ENCODE data around the gene TXNL4B. TPM values are rescaled to one million over a fixed set of nuclear protein-coding genes. Genes with fewer than 3 reads are reported as not detected.

TXNL4B gene
- total and polyA plus RNA-seq, 3 donors from 2014 or later: 30.9 to 41.1 (median 37.9) TPM

- intact Hi-C loops (cut with DNase I; ENCODE audit: low total_unique reads): no loop called here
- 100% methylated on average over 1 of the region's 1 CpG for WGBS, 2 donors
- H3K9me3 ChIP-seq: no peaks in the 10 kb centered on the region
- H3K4me1 ChIP-seq: no peaks in the 10 kb centered on the region
- no peaks in the 10 kb centered on the region for H3K36me3 ChIP-seq (ENCODE audit: low read depth, missing control alignments)
- no peak overlapping the region for H3K27ac ChIP-seq
- DNase-seq: no peak
- TF ChIP-seq POLR2A (IDR thresholded peaks at IDR 0.05) (no peak), CTCF (IDR thresholded peaks at IDR 0.05) (no peak)
- no peaks in the 10 kb centered on the region for H3K27me3 ChIP-seq
- H3K4me3 ChIP-seq: no peak overlapping the region
Observed at GRCh38 chr16:72043539-72043938, 49.9 kb downstream of the TXNL4B start.

GRCh38 chr16:72043058-72043457 is 50.4 kb downstream of the TXNL4B start:
- no peaks in the 10 kb centered on the region for H3K27me3 ChIP-seq
- DNase-seq: no peak
- TF ChIP-seq POLR2A (IDR thresholded peaks at IDR 0.05) (no peak), CTCF (IDR thresholded peaks at IDR 0.05) (no peak)
- no peaks in the 10 kb centered on the region for H3K9me3 ChIP-seq
- no peaks in the 10 kb centered on the region for H3K4me1 ChIP-seq
- no peak overlapping the region for H3K4me3 ChIP-seq
- intact Hi-C loops (cut with DNase I; ENCODE audit: low total_unique reads): no loop called here
- H3K27ac ChIP-seq: no peak overlapping the region
- 58 to 82% methylated on average over 3 of the region's 3 CpGs for WGBS, 2 donors
- no peaks in the 10 kb centered on the region for H3K36me3 ChIP-seq (ENCODE audit: low read depth, missing control alignments)

GRCh38 chr16:72042157-72042660 is 51.2 kb downstream of the TXNL4B start:
- no peaks in the 10 kb centered on the region for H3K36me3 ChIP-seq (ENCODE audit: low read depth, missing control alignments)
- no peaks in the 10 kb centered on the region for H3K27me3 ChIP-seq
- no peak for DNase-seq
- 41 to 55% methylated on average over 2 of the region's 2 CpGs for WGBS, 2 donors
- TF ChIP-seq CTCF (IDR thresholded peaks at IDR 0.05) (no peak), POLR2A (IDR thresholded peaks at IDR 0.05) (no peak)
- H3K4me3 ChIP-seq: no peak overlapping the region
- no peak overlapping the region for H3K27ac ChIP-seq
- intact Hi-C loops (cut with DNase I; ENCODE audit: low total_unique reads): no loop called here
- H3K9me3 ChIP-seq: no peaks in the 10 kb centered on the region
- H3K4me1 ChIP-seq: no peaks in the 10 kb centered on the region

- no peak overlapping the region for H3K4me3 ChIP-seq
- no peaks in the 10 kb centered on the region for H3K9me3 ChIP-seq
- H3K36me3 ChIP-seq (ENCODE audit: low read depth, missing control alignments): no peaks in the 10 kb centered on the region
- no peaks in the 10 kb centered on the region for H3K4me1 ChIP-seq
- 76 to 81% methylated on average over 5 of the region's 5 CpGs for WGBS, 2 donors
- no peak for DNase-seq
- intact Hi-C loops (cut with DNase I; ENCODE audit: low total_unique reads): no loop called here
- H3K27ac ChIP-seq: no peak overlapping the region
- no peaks in the 10 kb centered on the region for H3K27me3 ChIP-seq
- TF ChIP-seq CTCF (IDR thresholded peaks at IDR 0.05): no peak
- TF ChIP-seq POLR2A (IDR thresholded peaks at IDR 0.05): no peak
Observed at GRCh38 chr16:72036098-72036497, 57.3 kb downstream of the TXNL4B start.

Other genes starting within 250 kb of the TXNL4B start
- gene ATXN1L, start 247.6 kb downstream of the TXNL4B start, total RNA-seq: 10 to 100 TPM; 36.1 to 39.3 TPM
- gene ATXN1L, start 247.6 kb downstream of the TXNL4B start, polyA plus RNA-seq (ENCODE audit: insufficient read depth, low read depth, low replicate concordance): 36.8 TPM
- 10 to 100 TPM; 30.5 to 57.4 TPM for gene ZNF821, start 209.4 kb downstream of the TXNL4B start, total RNA-seq
- gene ZNF821, start 209.4 kb downstream of the TXNL4B start, polyA plus RNA-seq (ENCODE audit: insufficient read depth, low read depth, low replicate concordance): 74.3 TPM
- 100 to 1,000 TPM; 301 to 306 TPM for gene IST1, start 198.1 kb downstream of the TXNL4B start, total RNA-seq
- 236 TPM for gene IST1, start 198.1 kb downstream of the TXNL4B start, polyA plus RNA-seq (ENCODE audit: insufficient read depth, low read depth, low replicate concordance)
- 1 to 10 TPM; 1.9 to 2.8 TPM for gene PKD1L3, start 93.2 kb downstream of the TXNL4B start, total RNA-seq
- gene PKD1L3, start 93.2 kb downstream of the TXNL4B start, polyA plus RNA-seq (ENCODE audit: insufficient read depth, low read depth, low replicate concordance): 0.65 TPM
- gene DHODH, start 84.9 kb downstream of the TXNL4B start, total RNA-seq: 10 to 100 TPM in 1 of 2 donors, 1 to 10 TPM in 1; 7.8 to 11.4 TPM
- 9.1 TPM for gene DHODH, start 84.9 kb downstream of the TXNL4B start, polyA plus RNA-seq (ENCODE audit: insufficient read depth, low read depth, low replicate concordance)
- gene HP, start 39.1 kb downstream of the TXNL4B start, total RNA-seq: under 1 TPM in 1 of 2 donors, not detected in 1; 0.25 TPM
- gene HP, start 39.1 kb downstream of the TXNL4B start, polyA plus RNA-seq (ENCODE audit: insufficient read depth, low read depth, low replicate concordance): 35.1 TPM
- 1 to 10 TPM; 2.4 to 2.5 TPM for gene HPR, start 30.4 kb downstream of the TXNL4B start, total RNA-seq
- gene HPR, start 30.4 kb downstream of the TXNL4B start, polyA plus RNA-seq (ENCODE audit: insufficient read depth, low read depth, low replicate concordance): 1.8 TPM
- gene DHX38, start 227 bp upstream of the TXNL4B start, total RNA-seq: 100 to 1,000 TPM in 1 of 2 donors, 10 to 100 TPM in 1; 95.0 to 102 TPM
- gene DHX38, start 227 bp upstream of the TXNL4B start, polyA plus RNA-seq (ENCODE audit: insufficient read depth, low read depth, low replicate concordance): 64.5 TPM
- gene PMFBP1, start 78.5 kb upstream of the TXNL4B start, total RNA-seq: 10 to 100 TPM; 14.4 to 33.5 TPM
- 24.3 TPM for gene PMFBP1, start 78.5 kb upstream of the TXNL4B start, polyA plus RNA-seq (ENCODE audit: insufficient read depth, low read depth, low replicate concordance)

Measured in testis (tissue), 3 donors.